GM21367 (cell line): ENCODE measurements around the gene CTSZ.
"Not testable (repeated sequence)": the region's sequence is repeated elsewhere in the genome, so short reads cannot be mapped to it uniquely, and the experiment has no call there.

Source experiments
- ATAC-seq: cut with Tn5 transposase; IDR thresholded peaks from one replicate; pipeline ENCODE4 v1.9.1; 2021; ENCODE audit not compliant: unreplicated experiment

CTSZ gene

GRCh38 chr20:59014680-59015389 is 7.8 kb upstream of the CTSZ start:
- no peak for ATAC-seq

- no peak for ATAC-seq
Observed at GRCh38 chr20:59013959-59014608, 7.0 kb upstream of the CTSZ start.

GRCh38 chr20:59013031-59013951 is 6.2 kb upstream of the CTSZ start:
- no peak for ATAC-seq

GRCh38 chr20:59011874-59012157 is 4.8 kb upstream of the CTSZ start:
- not testable (repeated sequence) for ATAC-seq

GRCh38 chr20:59010995-59011873 is 4.2 kb upstream of the CTSZ start:
- ATAC-seq = no peak

- ATAC-seq = no peak
Observed at GRCh38 chr20:59010321-59010994, 3.4 kb upstream of the CTSZ start.

GRCh38 chr20:59008715-59009336 is 1.8 kb upstream of the CTSZ start:
- no peak for ATAC-seq

GRCh38 chr20:59007665-59008511 is 834 bp upstream of the CTSZ start:
- peak; percentile 28 for ATAC-seq

- no peak for ATAC-seq
Observed at GRCh38 chr20:59006167-59006863, 739 bp downstream of the CTSZ start.

GRCh38 chr20:59005523-59006166 is 1.4 kb downstream of the CTSZ start:
- no peak for ATAC-seq

- ATAC-seq = peak; percentile 43
Observed at GRCh38 chr20:59004763-59005522, 2.1 kb downstream of the CTSZ start.

GRCh38 chr20:59004493-59004762 is 2.6 kb downstream of the CTSZ start:
- ATAC-seq = no peak

- no peak for ATAC-seq
Observed at GRCh38 chr20:59003836-59004492, 3.1 kb downstream of the CTSZ start.

- no peak for ATAC-seq
Observed at GRCh38 chr20:59002874-59003399, 4.1 kb downstream of the CTSZ start.

GRCh38 chr20:59002388-59002787 is 4.7 kb downstream of the CTSZ start:
- ATAC-seq = no peak

GRCh38 chr20:59001449-59002171 is 5.4 kb downstream of the CTSZ start:
- no peak for ATAC-seq
